Activated CD8-positive, alpha-beta T cell treated with anti-CD3 and anti-CD28 coated beads, Interleukin-2, amount 10 ng/mL, durations not matched to agents 7 days and 5 days (primary cell): ENCODE results near the gene TRIM38. TPM values are rescaled to one million over a fixed set of nuclear protein-coding genes. Genes with fewer than 3 reads are reported as not detected.

Source experiments
- ATAC-seq: fragments of 150-1000 bp; cut with Tn5 transposase; one replicate; pipeline ENCODE4 v1.10.0; 2021; ENCODE audit warnings: moderate library complexity
- CTCF ChIA-PET: fragments of 350-600 bp; sonication (Branson Sonifier 250); formaldehyde crosslinking; loops from one replicate; lab custom pipeline; 2021; ENCODE audit warnings: antibody characterized with exemption; lab: Charles Lee
- POLR2A ChIA-PET: fragments of 350-600 bp; sonication (Branson Sonifier 250); formaldehyde crosslinking; loops from one replicate; lab custom pipeline; 2021; ENCODE audit warnings: antibody characterized with exemption; lab: Charles Lee
- DNase-seq: peaks from one replicate; pipeline ENCODE4 v3.0.0-alpha.2; 2020
- H3K27ac Mint-ChIP-seq: one replicate; pipeline ENCODE4 v1.8.0; 2021; ENCODE audit warnings: mild to moderate bottlenecking, mixed read lengths
- H3K27me3 Mint-ChIP-seq: one replicate; pipeline ENCODE4 v1.8.0; 2021; ENCODE audit warnings: low read depth, mixed read lengths
- H3K36me3 Mint-ChIP-seq: one replicate; pipeline ENCODE4 v1.8.0; 2021; ENCODE audit warnings: low read depth, mixed read lengths
- H3K4me1 Mint-ChIP-seq: one replicate; pipeline ENCODE4 v1.8.0; 2021; ENCODE audit warnings: low read depth, mixed read lengths
- H3K4me3 Mint-ChIP-seq: one replicate; pipeline ENCODE4 v1.8.0; 2021; ENCODE audit warnings: mild to moderate bottlenecking, mixed read lengths
- H3K9me3 Mint-ChIP-seq: one replicate; pipeline ENCODE4 v1.8.0; 2022; ENCODE audit warnings: mixed read lengths; ENCODE audit not compliant: insufficient read depth
- total RNA-seq, 2 experiments: library from RNA; stranded (reverse); gene quantifications; one replicate each; pipeline ENCODE4 v1.2.3, GENCODE V29; 2021

The TRIM38 gene
- total RNA-seq, 2 experiments from 2014 or later, result 19.1 to 19.5 TPM

- H3K36me3 Mint-ChIP-seq, result peaks cover 26% of the 10 kb centered on the region
- DNase-seq, result no peak
- peaks cover 9% of the 10 kb centered on the region for H3K9me3 Mint-ChIP-seq
- ChIA-PET POLR2A (interaction anchor here (0.6 to 1.8 kb wide), 3 partner anchors 58 to 77 kb away, joined by 3 to 7 read pairs (median 4); a partner anchor contains a TSS), CTCF (interaction anchor here (1.0 to 1.8 kb wide), 5 partner anchors 12 to 45 kb away, joined by 3 to 7 read pairs (median 6); no protein-coding TSS in a partner anchor)
- ATAC-seq, result no peak
- H3K4me1 Mint-ChIP-seq, result peaks cover 47% of the 10 kb centered on the region
- H3K4me3 Mint-ChIP-seq, result peak overlapping the region; percentile 46
- H3K27me3 Mint-ChIP-seq, result no peaks in the 10 kb centered on the region
- H3K27ac Mint-ChIP-seq, result peak overlapping the region; percentile 82
These were observed 3.9 kb upstream of the TRIM38 start for GRCh38 chr6:25958700-25959162.

- peaks cover 52% of the 10 kb centered on the region for H3K4me1 Mint-ChIP-seq
- POLR2A ChIA-PET, result interaction anchor here (1.2 kb wide), 1 partner anchor 60 kb away, joined by 6 read pairs; a partner anchor contains a TSS
- no peak for ATAC-seq
- no peak for DNase-seq
- no peaks in the 10 kb centered on the region for H3K27me3 Mint-ChIP-seq
- peaks cover 9% of the 10 kb centered on the region for H3K9me3 Mint-ChIP-seq
- peak overlapping the region; percentile 5 for H3K4me3 Mint-ChIP-seq
- peak overlapping the region; percentile 65 for H3K27ac Mint-ChIP-seq
- H3K36me3 Mint-ChIP-seq, result peaks cover 37% of the 10 kb centered on the region
- CTCF ChIA-PET, result interaction anchor here (1.0 to 2.3 kb wide), 6 partner anchors 13 to 240 kb away, joined by 3 to 7 read pairs (median 6); a partner anchor contains a TSS
These were observed 2.6 kb upstream of the TRIM38 start for GRCh38 chr6:25959890-25960536.

GRCh38 chr6:25960734-25961133 is 1.9 kb upstream of the TRIM38 start:
- Mint-ChIP-seq H3K27me3 (no peaks in the 10 kb centered on the region), H3K9me3 (peaks cover 9% of the 10 kb centered on the region), H3K27ac (peak overlapping the region; percentile 12), H3K36me3 (peaks cover 43% of the 10 kb centered on the region), H3K4me1 (peaks cover 52% of the 10 kb centered on the region), H3K4me3 (no peak overlapping the region)
- ChIA-PET POLR2A (interaction anchor here (1.2 kb wide), 1 partner anchor 59 kb away, joined by 6 read pairs; a partner anchor contains a TSS), CTCF (interaction anchor here (1.8 to 2.3 kb wide), 3 partner anchors 32 to 241 kb away, joined by 6 to 7 read pairs (median 7); a partner anchor contains a TSS)
- DNase-seq (no peak), ATAC-seq (no peak)

DNA sequence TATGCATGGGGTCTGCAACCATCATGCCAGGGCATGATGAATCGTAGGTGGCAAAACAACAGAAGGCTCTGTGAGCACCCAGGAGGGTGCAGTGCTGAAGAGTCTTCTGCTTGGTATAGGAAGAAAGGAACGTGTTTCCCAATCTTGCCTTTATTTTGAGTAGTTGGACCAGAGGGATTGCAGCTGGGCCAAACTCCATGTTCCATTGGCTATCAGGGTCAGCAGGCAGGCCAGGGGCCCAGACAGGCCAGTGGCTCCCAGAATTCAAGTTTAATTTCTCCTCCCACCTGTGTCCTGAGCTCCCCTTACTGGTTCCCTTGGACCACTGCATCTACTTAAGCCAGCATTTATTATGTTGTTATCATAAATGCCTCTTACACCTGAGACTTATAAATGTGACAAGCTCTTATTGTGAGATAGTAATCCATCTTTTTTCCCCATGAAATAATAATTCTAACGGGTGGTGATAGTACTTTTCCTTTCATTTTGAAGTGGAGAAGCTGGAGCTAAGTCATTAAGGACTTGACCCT is 918 bp upstream of the TRIM38 start:
- H3K36me3 Mint-ChIP-seq, result peaks cover 52% of the 10 kb centered on the region
- peaks cover 9% of the 10 kb centered on the region for H3K9me3 Mint-ChIP-seq
- H3K27me3 Mint-ChIP-seq, result no peaks in the 10 kb centered on the region
- peak overlapping the region; percentile 100 for H3K27ac Mint-ChIP-seq
- no peak for ATAC-seq
- H3K4me3 Mint-ChIP-seq, result peak overlapping the region; percentile 99
- CTCF ChIA-PET, result interaction anchor here (0.8 to 2.7 kb wide), 7 partner anchors 8 to 244 kb away, joined by 3 to 22 read pairs (median 5); a partner anchor contains a TSS
- POLR2A ChIA-PET, result interaction anchor here (0.5 to 2.7 kb wide), 13 partner anchors 8 to 266 kb away, joined by 3 to 39 read pairs (median 5); a partner anchor contains a TSS
- DNase-seq, result no peak
- H3K4me1 Mint-ChIP-seq, result peaks cover 59% of the 10 kb centered on the region

- Mint-ChIP-seq H3K27ac (peak overlapping the region; percentile 78), H3K4me3 (peak overlapping the region; percentile 99), H3K27me3 (no peaks in the 10 kb centered on the region), H3K4me1 (peaks cover 68% of the 10 kb centered on the region), H3K9me3 (peaks cover 5% of the 10 kb centered on the region), H3K36me3 (peaks cover 63% of the 10 kb centered on the region)
- DNase-seq, result no peak
- ChIA-PET CTCF (interaction anchor here (2.7 kb wide), 1 partner anchor 28 kb away, joined by 22 read pairs; no protein-coding TSS in a partner anchor), POLR2A (interaction anchor here (0.7 to 2.7 kb wide), 7 partner anchors 10 to 68 kb away, joined by 3 to 39 read pairs (median 7); a partner anchor contains a TSS)
- ATAC-seq, result peak; percentile 1
These were observed 973 bp downstream of the TRIM38 start for GRCh38 chr6:25963426-25964123.

DNA sequence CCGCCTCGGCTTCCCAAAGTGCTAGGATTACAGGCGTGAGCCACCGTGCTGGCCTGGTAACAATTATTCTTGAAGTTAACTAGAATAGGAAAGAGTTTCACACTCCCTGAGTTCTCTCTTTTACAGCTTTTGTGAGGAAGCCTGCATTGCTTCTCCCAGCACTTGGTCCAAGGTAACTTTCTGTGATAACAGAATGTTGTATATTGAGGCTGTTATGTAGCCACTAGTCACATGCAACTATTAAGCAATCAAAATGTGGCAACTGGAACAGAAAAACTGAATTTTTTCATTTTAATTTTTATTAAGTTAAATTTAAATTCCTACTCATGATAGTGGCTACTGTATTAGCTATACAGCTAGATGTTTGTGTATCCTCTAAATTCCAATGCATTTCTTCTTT is 2.5 kb downstream of the TRIM38 start:
- ATAC-seq (no peak), DNase-seq (no peak)
- Mint-ChIP-seq H3K27me3 (no peaks in the 10 kb centered on the region), H3K36me3 (peaks cover 64% of the 10 kb centered on the region), H3K4me1 (peaks cover 63% of the 10 kb centered on the region), H3K9me3 (no peaks in the 10 kb centered on the region), H3K4me3 (peak overlapping the region; percentile 7), H3K27ac (no peak overlapping the region)
- ChIA-PET CTCF (interaction anchor here (1.2 kb wide), 1 partner anchor 39 kb away, joined by 4 read pairs; no protein-coding TSS in a partner anchor), POLR2A (interaction anchor here (0.6 to 1.6 kb wide), 2 partner anchors 27 to 55 kb away, joined by 3 to 6 read pairs; a partner anchor contains a TSS)

DNA sequence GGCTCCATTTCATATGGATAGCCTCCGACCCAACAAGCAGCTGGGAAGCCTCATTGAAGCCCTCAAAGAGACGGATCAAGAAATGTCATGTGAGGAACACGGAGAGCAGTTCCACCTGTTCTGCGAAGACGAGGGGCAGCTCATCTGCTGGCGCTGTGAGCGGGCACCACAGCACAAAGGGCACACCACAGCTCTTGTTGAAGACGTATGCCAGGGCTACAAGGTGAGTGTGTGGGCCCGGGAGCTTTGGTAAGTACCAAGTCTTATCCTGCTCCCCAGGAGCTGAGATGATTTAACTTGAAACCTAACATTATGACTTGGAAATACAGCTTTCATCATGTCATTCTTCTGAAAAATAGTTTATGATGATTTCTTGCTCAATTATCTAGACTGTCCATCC is 4.1 kb downstream of the TRIM38 start:
- Mint-ChIP-seq H3K4me3 (peak overlapping the region; percentile 66), H3K27ac (peak overlapping the region; percentile 39), H3K36me3 (peaks cover 76% of the 10 kb centered on the region), H3K4me1 (peaks cover 54% of the 10 kb centered on the region), H3K27me3 (no peaks in the 10 kb centered on the region), H3K9me3 (no peaks in the 10 kb centered on the region)
- ATAC-seq (no peak), DNase-seq (no peak)
- ChIA-PET POLR2A (interaction anchor here (1.3 to 1.6 kb wide), 2 partner anchors 17 to 54 kb away, joined by 3 to 5 read pairs; no protein-coding TSS in a partner anchor), CTCF (interaction anchor here (0.8 to 9.1 kb wide), 2 partner anchors 26 to 37 kb away, joined by 4 to 74 read pairs; no protein-coding TSS in a partner anchor)

DNA sequence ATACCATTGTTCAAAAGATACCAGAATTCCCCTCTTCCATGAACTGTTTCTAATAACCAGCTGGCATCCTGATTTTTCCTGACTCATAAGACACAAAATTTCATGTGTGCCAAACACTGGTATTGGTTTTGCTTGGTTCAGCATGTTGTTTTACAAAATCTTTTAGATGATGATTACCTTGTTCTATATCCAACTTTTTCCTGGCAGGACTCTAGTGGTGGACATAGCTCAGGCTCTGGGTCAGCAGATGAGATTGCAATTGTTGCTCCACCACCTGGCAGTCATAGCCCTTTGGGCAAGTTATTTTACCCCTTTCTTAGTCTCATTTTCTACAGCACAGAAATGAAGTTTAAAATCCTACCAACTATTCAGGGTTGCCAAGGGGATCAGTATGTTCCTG is 6.2 kb downstream of the TRIM38 start:
- H3K4me3 Mint-ChIP-seq, result peak overlapping the region; percentile 34
- no peak for ATAC-seq
- DNase-seq, result no peak
- H3K27ac Mint-ChIP-seq, result peak overlapping the region; percentile 54
- ChIA-PET CTCF (interaction anchor here (1.1 to 9.1 kb wide), 4 partner anchors 24 to 180 kb away, joined by 3 to 74 read pairs (median 4); no protein-coding TSS in a partner anchor), POLR2A (interaction anchor here (1.0 kb wide), 1 partner anchor 11 kb away, joined by 3 read pairs; no protein-coding TSS in a partner anchor)
- peaks cover 51% of the 10 kb centered on the region for H3K4me1 Mint-ChIP-seq
- H3K9me3 Mint-ChIP-seq, result no peaks in the 10 kb centered on the region
- H3K27me3 Mint-ChIP-seq, result no peaks in the 10 kb centered on the region
- H3K36me3 Mint-ChIP-seq, result peaks cover 87% of the 10 kb centered on the region

- Mint-ChIP-seq H3K9me3 (no peaks in the 10 kb centered on the region), H3K4me3 (no peak overlapping the region), H3K27me3 (no peaks in the 10 kb centered on the region), H3K36me3 (peaks cover 82% of the 10 kb centered on the region), H3K27ac (no peak overlapping the region), H3K4me1 (peaks cover 46% of the 10 kb centered on the region)
- no peak for ATAC-seq
- DNase-seq, result no peak
- CTCF ChIA-PET, result interaction anchor here (0.6 to 9.1 kb wide), 3 partner anchors 21 to 161 kb away, joined by 3 to 74 read pairs (median 3); no protein-coding TSS in a partner anchor
- POLR2A ChIA-PET, result interaction anchor here (1.0 kb wide), 1 partner anchor 9 kb away, joined by 5 read pairs; the partner anchor contains the start of gene TRIM38
These were observed 8.7 kb downstream of the TRIM38 start for GRCh38 chr6:25971187-25971821.

GRCh38 chr6:25972128-25972527 is 9.5 kb downstream of the TRIM38 start:
- ATAC-seq, result no peak
- CTCF ChIA-PET, result interaction anchor here (1.3 to 9.1 kb wide), 2 partner anchors 20 kb away, joined by 3 to 74 read pairs; no protein-coding TSS in a partner anchor
- POLR2A ChIA-PET, result no interaction called here

More at GRCh38 chr6:25972128-25972527, 9.5 kb downstream of the TRIM38 start:
- peaks cover 82% of the 10 kb centered on the region for H3K36me3 Mint-ChIP-seq
- no peaks in the 10 kb centered on the region for H3K27me3 Mint-ChIP-seq
- H3K9me3 Mint-ChIP-seq, result no peaks in the 10 kb centered on the region
- no peak overlapping the region for H3K4me3 Mint-ChIP-seq
- no peak for DNase-seq
- H3K4me1 Mint-ChIP-seq, result peaks cover 38% of the 10 kb centered on the region
- peak overlapping the region; percentile 58 for H3K27ac Mint-ChIP-seq
